GM12892 (cell line): Measurements from ENCODE around the gene ALDH18A1.

Source experiments
- POLR2A ChIP-seq: IDR thresholded peaks from 2 replicates; pipeline ENCODE4 v1.6.1; 2011; ENCODE audit warnings: low read depth, low read length, control low read depth
- POLR2AphosphoS5 ChIP-seq: IDR thresholded peaks from 2 replicates; pipeline ENCODE4 v1.6.1; 2011; ENCODE audit warnings: low read depth, low read length, control low read depth
- TAF1 ChIP-seq: IDR thresholded peaks from 2 replicates; pipeline ENCODE4 v1.6.1; 2011; ENCODE audit warnings: low read depth, mild to moderate bottlenecking, control low read depth, low read length, borderline replicate concordance

DNA sequence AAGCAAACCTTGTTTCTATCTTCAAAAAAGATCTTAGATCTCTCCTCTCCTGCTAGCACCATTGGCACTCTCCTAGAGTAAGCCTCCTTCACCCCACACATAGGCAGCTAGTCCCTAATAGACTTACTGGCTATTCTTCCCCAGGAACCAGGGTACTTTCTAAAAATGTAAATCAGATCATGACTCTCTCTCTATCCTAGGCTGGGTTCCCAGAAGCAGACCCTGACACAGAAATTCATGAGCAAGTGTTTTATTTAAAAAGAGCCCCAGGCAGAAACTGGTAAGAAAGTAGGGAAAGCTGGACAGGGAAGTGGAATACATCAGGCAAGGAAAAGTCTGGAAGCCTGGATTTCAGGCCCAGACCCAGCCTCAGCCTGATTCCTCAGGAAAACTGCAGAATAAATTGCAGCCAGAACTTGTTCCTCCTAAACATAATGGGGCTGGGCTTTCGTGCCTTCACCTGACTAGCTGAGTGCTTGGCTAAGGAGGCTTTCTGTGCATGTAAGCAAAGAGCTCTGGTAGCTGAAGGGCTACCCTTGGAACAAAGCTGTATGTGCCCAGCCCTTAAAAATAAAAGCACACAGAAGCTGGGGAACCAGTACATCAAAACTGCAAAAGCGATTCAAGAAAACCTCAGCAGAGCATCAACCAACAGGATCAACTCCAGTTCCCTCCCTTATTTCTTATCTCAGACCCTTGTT, 76.5 kb downstream of the ALDH18A1 start:
- TF ChIP-seq POLR2A (no peak), POLR2AphosphoS5 (no peak), TAF1 (no peak)
